Activated T-cell treated with anti-CD3 and anti-CD28 coated beads, Interleukin-2, amount 50 U/mL, for 48 hours (primary cell): ENCODE measurements around the gene SSX2.
"Not testable (repeated sequence)": the region's sequence is repeated elsewhere in the genome, so short reads cannot be mapped to it uniquely, and the experiment has no call there.

Source experiments
- DNase-seq, 2 experiments: peaks; one replicate each; pipeline ENCODE4 v3.0.0-alpha.2; 2020

Gene SSX2

GRCh38 chrX:52707078-52707477 lies at the start of gene SSX2:
SSX2 (minus strand) TSS chrX:52707178; CDS start chrX:52705749, 1,429 bp downstream.
- DNase-seq: not testable (repeated sequence)

- DNase-seq: not testable (repeated sequence)
Observed at GRCh38 chrX:52750952-52751351, 44.0 kb upstream of the SSX2 start, which contains the start of gene SSX2B. SSX2B (plus strand) TSS chrX:52751252; CDS start chrX:52752681, 1,429 bp downstream.

GRCh38 chrX:52692034-52692433 lies 14.9 kb downstream of the SSX2 start:
- not testable (repeated sequence) for DNase-seq

- not testable (repeated sequence) for DNase-seq
Observed at GRCh38 chrX:52662218-52662617, 44.8 kb downstream of the SSX2 start.

GRCh38 chrX:52655475-52655874 lies 51.5 kb downstream of the SSX2 start:
- not testable (repeated sequence) for DNase-seq

- DNase-seq: not testable (repeated sequence)
Observed at GRCh38 chrX:52654800-52655199, 52.2 kb downstream of the SSX2 start, which contains the start of gene SSX7. SSX7 (minus strand) TSS chrX:52654900; CDS start chrX:52653472, 1,428 bp downstream.

- DNase-seq: not testable (repeated sequence)
Observed at GRCh38 chrX:52650676-52651075, 56.3 kb downstream of the SSX2 start.

GRCh38 chrX:52648956-52649355 lies 58.0 kb downstream of the SSX2 start:
- DNase-seq: not testable (repeated sequence)
